ENCODE data around the gene ST6GAL2.

ST6GAL2 gene

GRCh38 chr2:106859498-106859897, 26.5 kb downstream of the ST6GAL2 start:
- DNase-seq: no peak

GRCh38 chr2:106858810-106859209, 27.2 kb downstream of the ST6GAL2 start:
- no peak for DNase-seq

- DNase-seq: no peak
Measured at GRCh38 chr2:106857882-106858478, 28.0 kb downstream of the ST6GAL2 start.

GRCh38 chr2:106853631-106854030, 32.3 kb downstream of the ST6GAL2 start:
- no peak for DNase-seq

GRCh38 chr2:106851881-106852501, 34.0 kb downstream of the ST6GAL2 start:
- DNase-seq: no peak

GRCh38 chr2:106851087-106851874, 34.7 kb downstream of the ST6GAL2 start:
- DNase-seq: no peak

GRCh38 chr2:106849253-106849652, 36.7 kb downstream of the ST6GAL2 start:
- DNase-seq: no peak

GRCh38 chr2:106847366-106847765, 38.6 kb downstream of the ST6GAL2 start:
- peak; percentile 16 for DNase-seq

- no peak for DNase-seq
Measured at GRCh38 chr2:106845716-106846115, 40.3 kb downstream of the ST6GAL2 start.

GRCh38 chr2:106843910-106844250, 42.1 kb downstream of the ST6GAL2 start:
- no peak for DNase-seq

GRCh38 chr2:106843001-106843909, 42.7 kb downstream of the ST6GAL2 start:
- no peak for DNase-seq

- DNase-seq: peak; percentile 49
Measured at GRCh38 chr2:106841886-106842645, 43.9 kb downstream of the ST6GAL2 start.

GRCh38 chr2:106840818-106841217, 45.1 kb downstream of the ST6GAL2 start:
- no peak for DNase-seq

- DNase-seq: no peak
Measured at GRCh38 chr2:106839849-106840595, 45.9 kb downstream of the ST6GAL2 start.

GRCh38 chr2:106833256-106833655, 52.7 kb downstream of the ST6GAL2 start:
- no peak for DNase-seq

GRCh38 chr2:106831816-106832569, 54.0 kb downstream of the ST6GAL2 start:
- DNase-seq: no peak

- DNase-seq: no peak
Measured at GRCh38 chr2:106831241-106831640, 54.7 kb downstream of the ST6GAL2 start.

GRCh38 chr2:106830191-106830590, 55.8 kb downstream of the ST6GAL2 start:
- DNase-seq: no peak

- DNase-seq: no peak
Measured at GRCh38 chr2:106828119-106828518, 57.8 kb downstream of the ST6GAL2 start.

GRCh38 chr2:106827158-106827557, 58.8 kb downstream of the ST6GAL2 start:
- no peak for DNase-seq

- DNase-seq: no peak
Measured at GRCh38 chr2:106825161-106825560, 60.8 kb downstream of the ST6GAL2 start.
